ENCODE data around the gene SLCO2A1.

SLCO2A1 gene

DNA sequence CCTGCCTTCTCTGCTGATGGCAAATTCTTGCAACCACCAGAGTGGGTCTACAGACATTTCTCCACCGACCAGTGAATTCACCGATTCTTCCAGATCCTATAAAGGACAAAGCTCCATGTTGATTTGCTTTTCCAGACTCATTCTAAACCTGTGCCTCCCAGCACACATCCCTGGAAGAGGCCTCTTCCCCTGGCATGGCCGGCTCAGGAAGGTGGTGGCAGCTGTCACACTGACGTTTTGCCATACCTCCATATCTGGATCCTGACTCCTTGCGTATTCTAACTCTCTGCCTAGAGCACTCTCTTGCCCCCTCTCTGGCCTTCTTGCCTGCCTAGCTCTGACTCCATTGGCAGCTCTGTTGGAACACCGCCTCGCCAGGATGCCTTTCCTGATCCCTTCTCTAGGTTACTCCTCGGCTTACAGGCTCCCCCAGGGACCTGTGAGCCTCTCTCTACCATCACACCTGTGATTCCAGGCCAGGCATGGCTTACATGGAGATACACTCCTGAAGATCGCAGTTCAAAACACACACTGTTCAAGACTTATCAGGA, 31.0 kb downstream of the SLCO2A1 start:
- DNase-seq: no peak

DNA sequence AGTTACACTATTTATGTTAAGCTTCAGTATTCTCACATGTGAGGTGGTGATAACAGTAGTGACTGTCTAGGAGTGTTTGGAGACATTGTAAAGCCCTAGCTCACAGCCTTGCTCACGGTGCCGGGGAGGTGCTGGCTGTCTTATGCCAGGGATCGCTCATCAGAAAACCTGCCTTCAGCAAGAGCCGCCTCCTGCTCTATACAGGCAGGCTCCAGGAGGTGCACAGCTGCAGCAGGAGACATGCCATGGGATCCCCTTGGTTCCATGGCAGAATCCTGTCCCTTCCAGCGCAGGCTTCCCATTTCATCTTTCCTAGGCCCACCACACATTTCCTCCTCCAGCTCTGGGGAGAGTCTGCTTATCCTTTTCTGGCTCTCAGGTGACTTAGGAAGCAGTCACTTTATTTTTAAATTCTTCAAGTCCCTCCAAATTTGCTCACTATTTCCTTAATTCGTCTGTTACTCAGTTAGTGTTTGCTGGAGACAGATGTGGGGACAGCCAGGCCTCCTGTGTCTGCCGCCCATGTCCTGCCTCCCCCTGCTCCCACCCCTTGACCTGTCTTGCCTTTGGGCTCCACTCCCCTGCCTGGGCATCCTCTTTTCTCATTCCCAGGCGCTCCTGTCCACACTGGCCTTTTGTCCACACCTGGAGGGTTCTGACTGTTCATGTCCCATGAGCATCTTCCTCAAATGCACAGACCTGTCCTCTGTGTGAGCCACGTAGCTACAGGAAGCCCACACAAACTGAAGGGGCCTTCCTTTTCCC, 31.7 kb downstream of the SLCO2A1 start:
- DNase-seq: no peak

DNA sequence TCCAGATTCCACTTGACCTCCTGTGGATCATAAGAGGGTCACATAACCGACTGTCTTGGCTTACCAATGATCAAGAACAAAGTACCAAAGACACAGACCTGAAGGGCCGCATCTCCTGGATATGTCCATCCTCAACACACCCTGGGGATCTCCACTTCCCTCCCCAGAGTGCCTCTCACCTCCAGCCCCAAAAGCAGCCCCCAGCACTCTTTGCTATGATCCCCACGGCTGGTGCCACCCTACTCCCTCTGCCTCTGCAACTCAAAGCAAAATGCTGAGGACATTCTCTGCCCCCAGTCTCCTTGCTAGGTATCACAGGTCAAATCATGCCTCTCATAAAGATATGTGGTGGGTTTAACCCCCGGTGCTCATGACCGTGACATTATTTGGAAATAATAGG, 32.7 kb downstream of the SLCO2A1 start:
- DNase-seq: no peak

DNA sequence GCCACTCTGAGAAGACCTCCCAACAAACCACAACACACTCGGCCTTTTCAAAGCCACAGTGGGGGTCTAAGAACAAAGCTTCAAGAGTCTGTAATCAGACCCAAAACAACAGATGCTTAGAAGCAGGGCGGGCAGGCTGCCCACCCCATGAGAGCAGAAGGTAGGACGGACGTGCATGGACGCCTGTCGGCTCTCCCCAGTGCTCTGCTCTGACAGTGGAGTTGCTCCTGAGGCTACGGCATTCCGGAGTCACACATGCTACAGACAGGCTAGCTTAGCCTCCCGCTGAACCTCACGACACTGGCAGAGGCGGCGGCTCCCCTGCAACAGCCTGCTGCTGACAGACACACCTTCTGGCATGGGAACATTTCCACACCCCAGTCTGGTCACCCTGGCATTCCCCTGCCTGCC, 33.5 kb downstream of the SLCO2A1 start:
- DNase-seq: no peak

DNA sequence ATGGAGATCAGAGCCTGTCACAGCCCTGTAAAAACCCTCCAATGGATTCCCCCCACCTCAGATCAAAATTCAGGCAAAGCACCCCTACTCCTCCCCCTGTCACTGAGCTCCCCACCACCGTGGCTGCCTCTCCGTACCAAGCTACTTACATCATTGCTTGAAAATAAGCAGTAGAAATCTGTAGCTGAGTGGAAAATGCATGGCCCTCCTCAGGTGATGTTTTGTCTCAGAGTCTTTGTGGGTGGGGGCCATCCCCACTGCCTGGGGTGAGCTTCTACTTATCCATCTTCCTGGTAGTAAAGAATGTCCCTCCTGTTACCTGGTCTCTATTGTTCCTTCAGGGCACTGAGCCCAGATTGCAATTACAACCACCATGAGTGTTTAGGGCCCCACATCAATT, 34.5 kb downstream of the SLCO2A1 start:
- no peak for DNase-seq

DNA sequence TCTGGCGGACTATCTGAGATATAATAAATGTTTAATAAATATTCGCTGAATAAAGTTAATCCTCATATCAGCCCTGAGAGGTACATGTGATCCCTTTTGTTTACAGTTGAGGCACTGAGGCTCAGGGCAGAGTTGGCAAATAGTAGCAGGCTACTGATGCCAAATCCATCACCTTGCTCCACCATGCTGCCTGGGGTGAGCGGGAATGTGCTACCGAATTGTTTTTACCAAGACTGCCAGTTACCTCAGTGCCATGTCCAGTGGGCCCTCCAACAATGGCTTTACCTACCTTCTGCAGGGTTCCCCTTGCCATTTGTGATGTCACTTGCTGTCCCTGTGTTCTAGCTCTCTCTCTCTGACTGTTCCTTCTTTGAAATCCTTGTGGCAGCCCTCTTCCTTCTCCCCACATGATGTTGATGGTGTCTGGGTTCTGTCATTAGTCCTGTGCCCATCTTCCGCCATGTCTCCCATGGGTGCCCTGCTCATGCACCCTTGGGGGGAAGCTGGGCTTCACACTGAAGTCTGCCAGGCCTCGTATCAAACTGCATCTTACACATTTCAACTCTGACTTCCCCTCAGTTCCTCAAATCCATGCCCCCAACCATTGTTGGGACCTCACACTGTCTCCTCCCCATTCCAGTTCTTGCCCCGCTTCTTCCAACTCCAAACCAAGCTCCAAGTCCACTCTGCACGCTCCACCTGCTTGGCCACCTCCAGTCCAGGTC, 35.4 kb downstream of the SLCO2A1 start:
- DNase-seq: no peak

DNA sequence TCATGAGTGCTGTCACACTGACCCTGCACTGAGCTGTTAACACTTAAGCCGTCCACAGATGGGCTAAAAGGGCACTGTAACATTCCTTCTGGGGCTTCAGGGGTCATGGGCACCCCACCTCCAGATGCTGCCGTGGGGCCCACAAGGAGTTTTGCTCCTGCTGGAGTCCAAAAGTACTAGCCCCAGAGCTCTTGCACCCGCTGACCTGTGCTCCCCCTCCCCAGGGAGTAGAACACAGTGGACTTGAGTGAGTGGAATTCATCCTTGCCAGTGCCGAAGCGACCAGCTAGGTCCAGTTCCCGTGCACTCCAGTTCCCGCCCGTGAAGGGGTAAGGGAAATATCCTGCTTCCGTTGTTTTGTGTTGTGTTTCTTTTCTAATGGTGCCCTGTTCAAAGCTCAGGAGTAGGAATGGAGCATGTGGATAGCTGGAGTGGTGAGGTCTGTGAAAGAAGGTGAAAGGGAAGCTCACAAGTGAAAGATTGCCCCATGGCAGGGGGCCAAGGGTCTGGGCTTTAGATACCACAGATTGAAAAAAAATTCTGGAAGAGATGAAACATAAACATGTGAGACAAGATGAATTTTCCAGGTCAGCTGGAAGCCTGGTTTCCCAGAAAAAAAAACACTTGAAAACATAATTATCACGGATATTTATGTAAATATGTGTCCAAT, 36.6 kb downstream of the SLCO2A1 start:
- DNase-seq: no peak

DNA sequence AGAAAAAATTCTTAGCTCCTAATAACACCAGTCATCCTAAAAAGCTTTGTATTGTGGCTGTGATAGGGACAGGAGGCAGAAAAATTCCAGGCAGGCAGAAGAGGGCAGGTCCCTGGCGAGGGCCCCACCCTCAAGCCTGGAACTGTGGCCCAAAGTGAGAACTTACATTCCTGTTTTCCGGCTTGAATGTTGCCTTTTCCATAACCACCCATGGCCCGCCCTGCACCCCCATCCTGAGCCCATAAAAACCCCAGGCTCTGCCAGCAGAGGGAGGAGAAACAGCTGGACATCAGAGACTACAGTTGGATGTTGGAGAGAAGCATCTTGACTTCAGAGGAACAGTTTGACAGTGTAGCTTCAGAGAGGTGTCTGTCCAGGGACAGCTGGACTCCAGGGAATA, 37.3 kb downstream of the SLCO2A1 start:
- DNase-seq: no peak

DNA sequence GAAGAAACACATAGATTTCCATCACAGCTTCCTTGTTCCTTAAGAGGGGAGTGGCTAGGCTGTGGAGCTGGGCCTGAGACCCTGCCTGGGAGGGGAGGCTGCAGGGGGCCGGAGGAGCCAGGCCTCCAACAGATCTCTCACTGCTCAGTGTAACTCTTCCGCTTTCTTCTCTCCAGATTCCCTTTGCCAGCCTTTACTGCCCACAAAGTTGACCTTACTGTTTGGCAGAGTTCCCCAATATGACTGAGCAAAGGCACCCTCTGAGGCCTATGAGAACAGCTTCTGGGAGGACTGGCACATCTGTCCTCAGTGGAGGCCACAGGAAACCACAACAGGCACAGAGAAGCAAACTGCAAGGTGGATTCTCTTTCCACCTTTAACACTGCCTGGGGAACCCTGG, 38.1 kb downstream of the SLCO2A1 start:
- no peak for DNase-seq

DNA sequence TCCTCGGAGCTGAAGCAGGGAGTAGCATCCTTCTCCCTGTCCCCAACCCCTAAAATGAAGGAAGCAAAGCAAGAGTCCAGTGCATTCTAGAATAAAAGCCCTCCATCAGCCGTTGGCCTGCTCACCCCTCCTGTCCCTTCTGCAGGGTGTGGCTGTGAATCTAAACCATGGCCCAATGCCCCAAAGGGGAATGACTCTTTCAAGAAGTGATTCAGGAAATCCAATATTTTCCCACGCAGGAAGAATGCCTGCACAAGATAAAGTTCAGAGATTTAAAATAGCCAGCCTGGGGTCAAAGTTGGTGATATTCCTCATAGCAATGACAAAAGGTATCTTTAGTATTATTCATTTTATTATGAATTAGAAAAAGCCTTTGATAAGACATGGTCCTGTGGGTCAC, 38.5 kb downstream of the SLCO2A1 start:
- DNase-seq: no peak

DNA sequence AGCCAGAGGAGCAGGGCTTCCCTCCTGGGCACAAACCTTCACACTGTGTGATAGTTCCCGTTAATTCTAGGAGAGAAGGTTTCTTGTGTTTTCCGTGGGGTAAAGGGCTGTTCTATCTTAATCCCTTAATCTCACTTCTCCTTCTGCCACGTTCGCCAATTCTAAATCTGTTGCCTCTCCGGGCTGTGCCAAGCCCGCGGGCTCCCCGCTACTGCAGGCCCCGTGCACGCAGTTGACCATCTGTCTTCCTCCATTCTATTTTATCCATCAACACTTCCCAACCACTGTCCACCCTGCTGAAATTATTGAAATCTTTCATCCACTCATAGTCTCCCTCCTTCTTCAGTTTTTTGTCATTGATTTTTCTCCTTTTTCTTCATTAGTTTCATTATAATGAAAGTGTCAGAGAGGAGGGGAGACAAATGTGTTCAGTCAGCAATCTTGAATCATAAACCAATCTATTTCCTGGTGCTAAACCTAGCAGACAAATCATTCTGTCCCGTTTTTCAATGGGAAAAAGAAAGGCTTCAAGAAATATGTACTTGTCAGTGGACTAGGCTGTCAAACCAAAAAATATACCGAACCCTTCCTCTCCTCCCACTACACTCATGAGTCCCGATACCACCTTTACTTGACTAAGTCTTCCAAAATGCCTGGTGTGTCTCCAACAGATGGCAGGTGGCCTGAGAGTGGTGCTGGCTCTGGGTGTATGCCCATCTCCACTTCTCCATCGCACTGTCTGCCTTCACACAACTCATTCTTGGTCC, 39.6 kb downstream of the SLCO2A1 start:
- DNase-seq: no peak

DNA sequence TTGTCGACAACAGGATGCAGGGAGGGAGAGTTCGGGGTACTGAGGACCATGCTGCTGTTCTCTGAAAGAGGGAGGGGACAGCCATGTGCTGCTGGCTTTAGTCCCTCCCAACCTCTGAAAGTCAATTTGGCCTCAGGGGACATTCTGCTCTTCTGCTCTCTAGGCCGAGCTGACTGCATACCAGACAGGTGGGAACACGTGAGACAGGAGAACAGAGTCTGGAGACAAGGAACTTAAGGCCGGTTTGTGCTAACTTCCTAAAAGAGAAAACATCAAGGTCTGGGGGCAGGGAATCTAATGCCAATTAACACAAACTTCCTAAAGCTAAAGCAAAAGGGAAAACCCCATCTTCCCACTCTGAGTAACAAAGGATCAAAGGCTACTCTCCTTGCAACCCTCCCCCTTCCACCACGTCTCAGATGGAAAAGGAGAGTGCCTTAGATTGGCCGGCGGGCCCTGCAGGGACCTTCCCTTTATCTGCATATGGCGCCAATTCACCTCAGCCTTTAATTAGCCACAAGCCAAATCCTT, 41.0 kb downstream of the SLCO2A1 start:
- DNase-seq: no peak

DNA sequence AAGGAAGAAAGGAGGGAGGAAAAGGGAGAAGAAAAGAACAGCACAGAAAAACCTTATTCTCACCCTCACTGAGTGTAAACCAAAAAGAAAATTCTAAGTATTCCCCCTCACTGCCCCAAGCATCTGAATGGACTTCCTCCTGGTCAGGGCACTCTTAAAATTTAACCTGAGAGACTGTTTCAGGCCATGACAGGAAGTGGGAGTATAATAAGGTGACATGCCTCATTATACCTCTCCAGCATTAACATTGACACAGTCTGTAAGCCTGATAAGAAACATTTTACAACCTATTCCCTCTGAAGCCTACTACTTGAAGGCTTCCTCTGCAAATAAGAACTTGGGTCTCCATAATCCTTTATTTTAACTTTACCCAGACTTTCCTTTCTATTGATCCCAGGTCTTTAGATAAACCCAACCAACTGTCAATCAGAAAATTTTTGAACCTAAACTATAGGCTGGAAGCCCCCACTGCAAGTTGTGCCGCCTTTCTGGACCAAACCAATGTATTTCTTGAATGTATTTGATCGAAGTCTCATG, 41.7 kb downstream of the SLCO2A1 start:
- DNase-seq: no peak

DNA sequence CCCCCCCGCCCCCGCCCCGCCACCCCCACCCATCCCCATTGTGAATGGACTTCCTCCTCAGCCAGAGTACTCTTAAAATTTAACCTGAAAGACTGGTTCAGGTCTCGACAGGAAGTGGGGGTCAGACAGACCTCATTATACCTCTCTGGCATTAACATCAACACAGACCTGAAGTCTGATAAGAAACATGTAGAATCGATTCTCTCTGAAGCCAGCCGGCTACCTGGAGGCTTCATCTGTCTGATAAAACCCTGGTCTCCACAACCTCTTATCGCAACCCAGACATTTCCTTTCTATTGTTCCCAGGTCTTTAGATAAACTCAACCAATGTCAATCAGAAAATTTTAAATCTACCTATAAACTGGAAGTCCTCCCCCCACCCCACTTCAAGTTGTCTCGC, 42.6 kb downstream of the SLCO2A1 start:
- DNase-seq: no peak

DNA sequence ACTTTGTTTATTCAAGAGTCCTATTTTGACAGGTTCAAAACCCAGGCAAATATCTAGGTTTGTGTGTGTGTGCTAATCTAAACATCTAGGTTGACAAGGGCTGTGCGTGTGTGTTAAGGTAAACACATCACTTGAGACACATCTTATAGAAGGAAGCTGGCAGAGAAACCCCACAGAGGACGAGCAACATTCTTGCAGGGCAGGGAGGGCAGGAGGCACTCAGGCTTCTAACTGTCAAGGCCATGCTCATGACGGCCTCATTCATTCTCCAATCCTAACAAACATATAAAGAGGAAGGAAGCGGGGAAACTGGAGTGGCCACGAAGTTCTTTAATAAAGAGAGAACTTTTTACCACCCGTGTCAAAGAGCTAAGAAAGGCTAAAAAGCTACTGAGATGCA, 43.4 kb downstream of the SLCO2A1 start:
- DNase-seq: no peak

DNA sequence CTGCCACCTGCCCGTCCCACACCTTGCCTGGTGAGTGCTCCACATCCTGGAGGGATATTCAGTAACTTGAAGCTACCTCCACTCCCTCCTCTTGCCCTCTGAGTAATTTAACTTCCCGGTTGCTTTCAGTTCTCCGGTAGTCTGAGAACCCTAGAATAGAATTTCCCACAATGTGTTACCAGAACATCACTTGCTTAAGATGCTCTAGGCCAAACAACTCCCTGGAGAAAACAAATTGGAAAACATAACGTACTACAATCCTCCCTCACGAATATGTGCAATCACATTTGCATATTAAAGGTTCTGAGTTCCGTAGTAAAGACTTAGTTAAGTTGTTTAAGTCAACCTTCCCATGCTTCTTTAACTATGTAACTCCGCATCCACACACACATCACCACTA, 44.8 kb downstream of the SLCO2A1 start:
- DNase-seq: no peak

DNA sequence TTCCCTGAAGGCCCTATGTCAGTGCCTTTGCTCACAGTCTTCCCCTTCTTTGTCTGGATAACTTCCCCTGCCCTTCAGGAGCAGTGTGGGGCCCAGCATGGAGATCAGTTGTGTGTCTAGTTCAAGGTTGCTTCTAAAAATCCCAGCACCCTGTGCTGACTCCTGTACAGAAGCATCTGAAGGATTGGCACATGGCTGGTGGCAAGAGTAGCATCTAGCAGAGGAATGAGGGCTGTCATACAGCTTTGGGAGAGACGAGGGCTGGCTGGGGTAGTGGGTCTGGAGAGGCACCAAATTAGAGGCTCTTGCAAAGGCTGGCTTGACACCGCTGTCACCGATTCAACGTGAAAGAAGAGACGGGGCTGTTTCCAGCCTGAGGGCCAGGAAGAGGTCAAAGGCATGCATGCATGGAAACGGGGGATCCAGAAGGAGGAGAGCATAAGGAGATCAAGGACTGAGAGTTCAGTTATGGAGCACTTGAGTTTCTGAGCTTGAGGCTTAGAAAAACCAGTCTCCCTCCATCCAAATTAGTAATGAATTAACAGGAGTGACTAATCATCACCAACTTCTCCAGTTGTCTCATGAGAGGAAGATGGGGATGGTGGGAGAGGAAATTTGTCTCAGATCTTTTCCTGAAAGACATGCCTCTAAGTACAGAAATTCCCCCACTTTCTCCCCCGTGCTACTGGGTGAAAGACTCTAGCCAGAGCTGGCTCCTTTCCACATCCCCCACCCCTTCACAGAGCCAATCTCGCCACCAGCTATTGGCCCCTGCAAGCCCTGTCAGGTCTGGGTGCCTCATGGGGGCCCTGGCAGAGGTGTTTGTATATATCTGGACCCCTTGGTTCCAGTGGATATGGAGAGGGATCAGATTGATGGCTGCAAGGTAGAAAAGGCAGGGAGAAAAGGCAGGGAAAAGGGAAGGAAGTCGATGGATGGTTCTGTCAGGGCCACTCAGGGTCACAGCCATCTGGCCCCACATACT, 45.9 kb downstream of the SLCO2A1 start:
- no peak for DNase-seq

DNA sequence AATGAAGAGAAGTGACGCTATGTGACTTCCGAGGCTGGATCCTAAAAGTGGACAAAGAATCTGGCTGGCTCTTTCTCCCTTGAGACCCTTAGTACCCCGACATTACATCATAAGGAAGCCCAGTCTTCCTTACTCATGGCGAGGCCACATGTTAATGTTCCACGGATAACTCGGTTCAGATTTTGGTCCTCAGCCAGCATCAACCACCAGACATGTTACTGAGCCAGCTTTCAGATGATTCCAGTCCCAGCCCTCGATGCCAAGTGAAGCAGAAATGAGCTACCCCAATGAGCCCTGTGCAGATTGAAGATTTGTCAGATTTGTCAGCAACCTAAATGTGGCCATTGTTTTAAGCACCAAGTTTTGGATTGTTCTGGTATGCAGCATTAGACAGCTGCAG, 46.6 kb downstream of the SLCO2A1 start:
- DNase-seq: no peak

DNA sequence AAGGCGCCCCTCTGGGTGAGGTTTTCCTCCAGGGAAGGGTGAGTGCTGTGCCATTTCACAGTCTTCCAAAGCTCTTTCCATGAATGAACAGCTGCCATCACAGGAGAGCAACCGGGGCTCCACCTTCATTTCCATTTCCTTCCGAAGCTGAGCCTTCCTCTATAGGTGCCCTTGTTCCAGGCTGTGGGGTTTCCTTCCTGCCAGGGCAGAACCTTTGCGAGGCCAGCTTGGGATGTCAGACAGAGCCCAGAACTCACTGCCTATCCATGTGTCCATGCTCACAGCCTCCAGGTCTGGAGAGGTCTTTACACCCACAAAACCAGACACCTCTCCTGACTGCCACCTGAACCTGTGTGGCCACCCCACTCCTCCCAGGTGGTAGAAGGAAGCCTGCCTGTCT, 49.2 kb downstream of the SLCO2A1 start:
- DNase-seq: no peak

DNA sequence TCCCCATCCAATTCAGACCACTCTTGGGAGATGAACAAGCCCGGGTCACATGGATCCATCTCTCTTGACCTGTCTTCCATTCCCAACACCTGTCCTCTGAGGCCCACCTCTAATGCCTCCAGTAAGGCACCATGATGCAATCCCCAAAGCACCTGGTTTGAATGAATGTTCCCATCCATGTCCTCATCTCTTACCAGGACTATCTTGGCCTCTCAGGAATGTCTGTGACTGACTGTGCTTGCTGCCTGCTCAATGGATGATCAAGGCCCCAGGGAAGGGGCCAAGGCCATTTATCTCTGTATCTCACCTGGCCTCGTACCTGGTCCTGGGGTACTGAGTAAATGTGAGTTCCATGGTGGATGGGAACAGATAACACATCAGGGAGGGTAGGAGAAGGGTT, 49.7 kb downstream of the SLCO2A1 start:
- DNase-seq: no peak

DNA sequence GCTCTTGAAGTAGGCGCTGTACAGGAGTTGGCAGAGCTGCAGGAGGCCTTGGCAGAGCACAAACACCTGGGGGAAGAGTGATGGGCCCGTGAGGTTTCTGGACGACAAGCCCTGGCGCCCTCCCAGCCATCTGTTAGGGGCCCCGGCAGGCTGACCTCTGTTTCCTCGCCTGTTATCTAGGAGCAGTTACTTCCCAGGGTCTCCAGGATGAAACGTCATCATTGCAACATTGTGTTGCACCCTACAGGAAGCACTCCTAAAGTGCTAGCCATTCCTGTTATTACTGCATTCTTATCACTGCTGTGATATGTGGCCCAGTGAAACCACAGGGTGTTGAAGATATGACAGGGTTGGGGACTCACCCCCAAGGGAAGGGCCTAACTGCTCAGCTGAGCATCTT, 50.2 kb downstream of the SLCO2A1 start:
- no peak for DNase-seq
